ENCODE measurements around the gene BTBD2. TPM values are rescaled to one million over a fixed set of nuclear protein-coding genes. Genes with fewer than 3 reads are reported as not detected.
A peak's percentile ranks its signal among the peaks of the same experiment; 100 is the strongest.

Gene BTBD2
- total RNA-seq = 10 to 100 TPM; 48.2 to 53.4 TPM

DNA sequence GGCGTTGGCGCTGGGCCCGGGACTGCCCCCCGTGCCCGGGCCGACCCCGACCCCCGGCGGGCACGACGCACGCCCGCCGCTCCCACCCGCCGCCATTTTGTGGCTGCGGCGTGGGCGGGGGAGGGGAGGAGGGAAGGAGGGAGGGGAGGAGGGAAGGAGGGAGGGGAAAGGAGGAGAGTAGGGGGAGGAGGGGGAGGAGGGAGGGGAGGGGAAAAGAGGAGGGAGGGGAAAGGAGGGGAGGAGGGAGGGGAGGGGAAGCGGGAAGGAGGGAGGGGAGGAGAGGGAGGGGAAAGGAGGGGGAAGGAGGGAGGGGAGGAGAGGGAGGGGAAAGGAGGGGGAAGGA lies at the start of gene BTBD2:
BTBD2 (minus strand) TSS at position 107 of the 343 bp plus-strand sequence; CDS start at position 96, 11 bp downstream.
- Mint-ChIP-seq H3K4me3 (peak within 1 kb of the TSS; percentile 73), H3K4me1 (ENCODE audit: low read depth) (peaks cover 16% of the 10 kb centered on the region), H3K36me3 (ENCODE audit: low read depth) (peaks cover 11% of the 10 kb centered on the region), H3K27me3 (ENCODE audit: low read depth) (no peaks in the 10 kb centered on the region), H3K27ac (peak within 1 kb of the TSS; percentile 49), H3K9me3 (ENCODE audit: insufficient read depth) (no peaks in the 10 kb centered on the region)
- DNase-seq = peak; percentile 59
- POLR2A ChIA-PET = no interaction called here
- no peak for ATAC-seq
- CTCF ChIA-PET = no interaction called here

- no peak for ATAC-seq
- CTCF ChIA-PET = no interaction called here
- peaks cover 13% of the 10 kb centered on the region for H3K36me3 Mint-ChIP-seq (ENCODE audit: low read depth)
- H3K9me3 Mint-ChIP-seq (ENCODE audit: insufficient read depth) = no peaks in the 10 kb centered on the region
- no peak for DNase-seq
- H3K4me1 Mint-ChIP-seq (ENCODE audit: low read depth) = peaks cover 25% of the 10 kb centered on the region
- no peaks in the 10 kb centered on the region for H3K27me3 Mint-ChIP-seq (ENCODE audit: low read depth)
- H3K27ac Mint-ChIP-seq = peak overlapping the region; percentile 28
- POLR2A ChIA-PET = no interaction called here
- H3K4me3 Mint-ChIP-seq = no peak overlapping the region
Measured at GRCh38 chr19:2064788-2065524, 49.4 kb upstream of the BTBD2 start.

DNA sequence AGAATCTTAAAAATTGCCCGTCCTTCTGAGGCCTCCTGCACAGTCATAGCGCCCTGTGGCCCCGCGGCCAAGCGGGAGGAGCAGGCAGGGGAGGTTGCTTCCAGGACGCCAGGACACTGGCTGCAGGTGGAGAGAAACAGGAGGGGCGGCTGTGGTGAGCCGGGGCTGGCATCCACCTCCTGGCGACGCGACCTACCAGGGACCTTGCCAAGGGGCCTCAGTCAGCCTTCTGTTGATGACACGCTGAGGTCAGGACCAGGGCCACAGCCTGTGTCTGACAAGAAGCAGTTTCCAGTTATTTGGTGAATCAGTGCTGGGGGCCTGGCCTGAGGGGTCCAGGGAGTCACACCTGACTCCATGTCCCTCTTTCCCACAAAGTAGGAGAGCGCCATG lies 48.9 kb upstream of the BTBD2 start:
- no peaks in the 10 kb centered on the region for H3K27me3 Mint-ChIP-seq (ENCODE audit: low read depth)
- DNase-seq (no peak), ATAC-seq (no peak)
- no peak overlapping the region for H3K27ac Mint-ChIP-seq
- ChIA-PET CTCF (no interaction called here), POLR2A (no interaction called here)
- no peaks in the 10 kb centered on the region for H3K9me3 Mint-ChIP-seq (ENCODE audit: insufficient read depth)
- peaks cover 22% of the 10 kb centered on the region for H3K4me1 Mint-ChIP-seq (ENCODE audit: low read depth)
- H3K36me3 Mint-ChIP-seq (ENCODE audit: low read depth) = peaks cover 10% of the 10 kb centered on the region
- H3K4me3 Mint-ChIP-seq = no peak overlapping the region

GRCh38 chr19:2063824-2064223 lies 48.3 kb upstream of the BTBD2 start:
- no peaks in the 10 kb centered on the region for H3K9me3 Mint-ChIP-seq (ENCODE audit: insufficient read depth)
- H3K27me3 Mint-ChIP-seq (ENCODE audit: low read depth) = no peaks in the 10 kb centered on the region
- H3K36me3 Mint-ChIP-seq (ENCODE audit: low read depth) = peaks cover 10% of the 10 kb centered on the region
- no peak overlapping the region for H3K4me3 Mint-ChIP-seq
- ChIA-PET POLR2A (interaction anchor here (3.9 kb wide), 1 partner anchor 12 kb away, joined by 27 read pairs; the partner anchor contains the start of gene MKNK2), CTCF (interaction anchor here (0.8 to 1.2 kb wide), 2 partner anchors 24 to 166 kb away, joined by 3 to 4 read pairs; no protein-coding TSS in a partner anchor)
- DNase-seq = no peak
- H3K27ac Mint-ChIP-seq = no peak overlapping the region
- no peak for ATAC-seq
- peaks cover 24% of the 10 kb centered on the region for H3K4me1 Mint-ChIP-seq (ENCODE audit: low read depth)

- ChIA-PET CTCF (interaction anchor here (1.2 to 1.5 kb wide), 2 partner anchors 25 to 33 kb away, joined by 3 to 4 read pairs; partner anchors contain the start of gene MOB3A), POLR2A (interaction anchor here (0.9 to 3.9 kb wide), 2 partner anchors 11 to 22 kb away, joined by 3 to 27 read pairs; partner anchors contain the start of gene MKNK2)
- no peak for DNase-seq
- peaks cover 4% of the 10 kb centered on the region for H3K36me3 Mint-ChIP-seq (ENCODE audit: low read depth)
- no peaks in the 10 kb centered on the region for H3K27me3 Mint-ChIP-seq (ENCODE audit: low read depth)
- no peaks in the 10 kb centered on the region for H3K9me3 Mint-ChIP-seq (ENCODE audit: insufficient read depth)
- H3K4me3 Mint-ChIP-seq = peak overlapping the region; percentile 92
- peak overlapping the region; percentile 92 for H3K27ac Mint-ChIP-seq
- ATAC-seq = no peak
- peaks cover 32% of the 10 kb centered on the region for H3K4me1 Mint-ChIP-seq (ENCODE audit: low read depth)
Measured at GRCh38 chr19:2062770-2063169, 47.3 kb upstream of the BTBD2 start.

GRCh38 chr19:2062389-2062729 lies 46.8 kb upstream of the BTBD2 start:
- peaks cover 4% of the 10 kb centered on the region for H3K36me3 Mint-ChIP-seq (ENCODE audit: low read depth)
- H3K4me3 Mint-ChIP-seq = peak overlapping the region; percentile 92
- CTCF ChIA-PET = interaction anchor here (0.6 to 2.3 kb wide), 4 partner anchors 8 to 44 kb away, joined by 3 to 11 read pairs (median 3); partner anchors contain the start of gene MOB3A
- H3K9me3 Mint-ChIP-seq (ENCODE audit: insufficient read depth) = no peaks in the 10 kb centered on the region
- no peaks in the 10 kb centered on the region for H3K27me3 Mint-ChIP-seq (ENCODE audit: low read depth)
- ATAC-seq = no peak
- H3K4me1 Mint-ChIP-seq (ENCODE audit: low read depth) = peaks cover 36% of the 10 kb centered on the region
- peak overlapping the region; percentile 92 for H3K27ac Mint-ChIP-seq
- POLR2A ChIA-PET = interaction anchor here (0.7 to 3.9 kb wide), 7 partner anchors 10 to 1919 kb away, joined by 3 to 27 read pairs (median 4); partner anchors contain the start of gene MKNK2
- DNase-seq = no peak

DNA sequence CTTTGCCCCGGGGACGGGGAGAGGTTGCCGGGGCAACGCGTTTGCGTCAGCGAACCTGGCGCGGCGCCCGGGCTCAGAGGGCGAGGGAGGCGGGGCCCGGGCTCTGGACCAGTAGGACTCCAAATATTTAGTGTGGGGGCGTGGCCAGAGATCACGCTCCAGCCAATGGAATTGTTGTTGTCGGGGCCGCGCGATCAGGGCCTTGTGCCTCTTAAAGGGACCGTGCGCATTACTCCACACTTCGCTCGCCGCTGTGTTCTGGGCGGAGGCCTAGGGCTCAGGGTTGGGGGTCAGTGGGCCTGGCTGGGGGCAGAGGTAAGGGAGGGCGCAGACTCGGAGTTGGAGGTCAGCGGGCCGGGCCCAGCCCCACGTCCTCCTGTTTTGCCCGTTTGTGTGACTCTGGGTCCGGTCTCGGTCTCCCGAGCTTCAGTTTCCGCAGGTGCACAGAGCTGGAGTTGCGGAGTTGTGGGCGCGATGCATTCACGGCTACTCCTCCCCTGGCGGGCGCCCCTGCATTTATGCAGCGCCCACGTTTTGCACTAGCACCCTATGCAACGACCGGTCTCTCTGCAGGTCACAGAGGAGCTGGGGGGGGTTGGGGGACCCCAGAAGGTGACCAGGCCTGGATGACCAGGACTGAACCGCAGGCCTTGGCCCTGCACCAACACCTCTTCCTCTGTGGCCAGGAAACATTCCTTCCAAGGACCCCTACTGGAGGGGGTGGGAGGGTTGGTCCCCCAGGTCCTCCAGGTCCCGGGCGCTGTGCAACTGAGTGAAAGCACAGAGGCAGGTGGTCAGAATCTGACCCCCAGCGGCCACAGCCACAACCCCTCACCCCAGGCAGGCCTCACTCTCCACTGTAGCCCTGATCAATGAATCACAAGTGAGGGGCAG lies 46.2 kb upstream of the BTBD2 start:
- H3K36me3 Mint-ChIP-seq (ENCODE audit: low read depth) = peaks cover 4% of the 10 kb centered on the region
- H3K9me3 Mint-ChIP-seq (ENCODE audit: insufficient read depth) = no peaks in the 10 kb centered on the region
- peak; percentile 100 for DNase-seq
- ChIA-PET CTCF (interaction anchor here (0.6 to 2.3 kb wide), 5 partner anchors 8 to 43 kb away, joined by 3 to 11 read pairs (median 3); partner anchors contain the start of gene MOB3A), POLR2A (interaction anchor here (0.6 to 3.9 kb wide), 8 partner anchors 10 to 1920 kb away, joined by 3 to 27 read pairs (median 4); partner anchors contain the start of gene MKNK2)
- peak overlapping the region; percentile 92 for H3K27ac Mint-ChIP-seq
- no peaks in the 10 kb centered on the region for H3K27me3 Mint-ChIP-seq (ENCODE audit: low read depth)
- peak overlapping the region; percentile 92 for H3K4me3 Mint-ChIP-seq
- peaks cover 42% of the 10 kb centered on the region for H3K4me1 Mint-ChIP-seq (ENCODE audit: low read depth)
- ATAC-seq = peak; percentile 91

- peaks cover 48% of the 10 kb centered on the region for H3K4me1 Mint-ChIP-seq (ENCODE audit: low read depth)
- H3K27me3 Mint-ChIP-seq (ENCODE audit: low read depth) = no peaks in the 10 kb centered on the region
- ChIA-PET CTCF (interaction anchor here (0.7 to 2.3 kb wide), 3 partner anchors 9 to 42 kb away, joined by 3 to 11 read pairs (median 3); no protein-coding TSS in a partner anchor), POLR2A (interaction anchor here (0.6 to 3.9 kb wide), 5 partner anchors 9 to 267 kb away, joined by 3 to 27 read pairs (median 4); partner anchors contain the start of gene MKNK2)
- peaks cover 4% of the 10 kb centered on the region for H3K36me3 Mint-ChIP-seq (ENCODE audit: low read depth)
- no peaks in the 10 kb centered on the region for H3K9me3 Mint-ChIP-seq (ENCODE audit: insufficient read depth)
- H3K4me3 Mint-ChIP-seq = peak overlapping the region; percentile 92
- DNase-seq (peak; percentile 46), ATAC-seq (peak; percentile 60)
- H3K27ac Mint-ChIP-seq = peak overlapping the region; percentile 94
Measured at GRCh38 chr19:2060884-2061494, 45.5 kb upstream of the BTBD2 start.

- no peaks in the 10 kb centered on the region for H3K9me3 Mint-ChIP-seq (ENCODE audit: insufficient read depth)
- DNase-seq (no peak), ATAC-seq (no peak)
- no peaks in the 10 kb centered on the region for H3K27me3 Mint-ChIP-seq (ENCODE audit: low read depth)
- peaks cover 4% of the 10 kb centered on the region for H3K36me3 Mint-ChIP-seq (ENCODE audit: low read depth)
- CTCF ChIA-PET = interaction anchor here (1.2 kb wide), 1 partner anchor 17 kb away, joined by 3 read pairs; no protein-coding TSS in a partner anchor
- POLR2A ChIA-PET = no interaction called here
- H3K27ac Mint-ChIP-seq = peak overlapping the region; percentile 94
- peaks cover 60% of the 10 kb centered on the region for H3K4me1 Mint-ChIP-seq (ENCODE audit: low read depth)
- peak overlapping the region; percentile 89 for H3K4me3 Mint-ChIP-seq
Measured at GRCh38 chr19:2059422-2060201, 44.1 kb upstream of the BTBD2 start.

DNA sequence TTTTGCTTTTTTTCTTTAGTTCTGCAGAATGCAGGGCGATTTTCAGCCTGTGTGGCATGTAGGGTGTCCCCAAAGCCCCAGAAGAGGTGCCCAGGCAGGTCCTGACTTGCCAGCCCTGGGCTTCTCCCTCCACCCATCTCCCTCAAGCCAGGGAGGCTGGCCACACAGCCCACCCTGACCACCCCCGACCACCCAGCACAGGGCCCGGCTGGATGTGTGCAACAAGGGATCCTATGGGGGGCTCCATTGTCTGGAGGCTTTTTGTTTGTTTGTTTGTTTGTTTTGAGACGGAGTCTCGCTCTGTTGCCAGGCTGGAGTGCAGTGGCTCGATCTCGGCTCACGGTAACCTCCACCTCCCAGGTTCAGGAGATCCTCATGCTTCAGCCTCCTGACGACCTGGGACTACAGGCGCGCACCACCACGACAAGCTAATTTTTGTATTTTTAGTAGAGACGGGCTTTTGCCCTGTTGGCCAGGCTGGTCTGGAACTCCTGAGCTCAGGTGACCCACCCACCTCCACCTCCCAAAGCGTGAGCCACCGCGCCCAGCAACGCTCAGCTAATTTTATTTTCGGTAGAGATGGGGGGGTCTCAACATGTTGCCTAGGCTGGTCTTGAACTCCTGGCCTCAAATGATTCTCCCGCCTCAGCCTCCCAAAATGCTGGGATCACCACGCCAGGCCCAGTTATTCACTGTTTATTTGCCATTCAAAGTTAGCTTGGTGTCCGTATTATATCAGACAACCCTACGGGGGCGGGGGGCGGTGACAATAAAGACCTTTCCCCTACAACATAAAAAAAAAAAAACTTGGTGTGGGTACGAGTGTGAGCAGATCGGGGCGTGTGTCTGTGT lies 43.3 kb upstream of the BTBD2 start:
- peak overlapping the region; percentile 91 for H3K27ac Mint-ChIP-seq
- H3K27me3 Mint-ChIP-seq (ENCODE audit: low read depth) = no peaks in the 10 kb centered on the region
- no peak for ATAC-seq
- H3K9me3 Mint-ChIP-seq (ENCODE audit: insufficient read depth) = no peaks in the 10 kb centered on the region
- peaks cover 4% of the 10 kb centered on the region for H3K36me3 Mint-ChIP-seq (ENCODE audit: low read depth)
- DNase-seq = no peak
- peaks cover 63% of the 10 kb centered on the region for H3K4me1 Mint-ChIP-seq (ENCODE audit: low read depth)
- H3K4me3 Mint-ChIP-seq = peak overlapping the region; percentile 22
- ChIA-PET POLR2A (no interaction called here), CTCF (interaction anchor here (1.6 kb wide), 1 partner anchor 29 kb away, joined by 6 read pairs; no protein-coding TSS in a partner anchor)

Data from activated CD8-positive, alpha-beta T cell treated with anti-CD3 and anti-CD28 coated beads, Interleukin-2, amount 10 ng/mL, durations not matched to agents 7 days and 5 days (primary cell).